Neuronal stem cell (in vitro differentiated cells): Measurements from ENCODE around the gene APIP.

Experiments
- DNase-seq: peaks from one replicate; pipeline ENCODE4 v3.0.0-alpha.2; 2013; ENCODE audit warnings: low spot score
- H2AFZ ChIP-seq: one replicate; pipeline ENCODE4 v1.6.1; 2013; ENCODE audit warnings: mild to moderate bottlenecking, low read length, inconsistent platforms
- H2AK5ac ChIP-seq: 2 replicates; pipeline ENCODE4 v1.6.1; 2013; ENCODE audit warnings: low read depth, mild to moderate bottlenecking, inconsistent platforms, low read length, moderate library complexity, mixed read lengths
- H2BK120ac ChIP-seq: 2 replicates; pipeline ENCODE4 v1.6.1; 2013; ENCODE audit warnings: low read depth, mild to moderate bottlenecking, inconsistent platforms, low read length, moderate library complexity, mixed read lengths
- H2BK12ac ChIP-seq: one replicate; pipeline ENCODE4 v1.6.1; 2013; ENCODE audit warnings: low read length, inconsistent platforms
- H2BK15ac ChIP-seq: 2 replicates; pipeline ENCODE4 v1.6.1; 2013; ENCODE audit warnings: mild to moderate bottlenecking, low read length, inconsistent platforms, mixed read lengths
- H2BK5ac ChIP-seq: one replicate; pipeline ENCODE4 v1.6.1; 2013; ENCODE audit warnings: inconsistent platforms, mild to moderate bottlenecking, low read length, moderate library complexity
- H3K14ac ChIP-seq: one replicate; pipeline ENCODE4 v1.6.1; 2013; ENCODE audit warnings: low read length, inconsistent platforms
- H3K18ac ChIP-seq: 2 replicates; pipeline ENCODE4 v1.6.1; 2013; ENCODE audit warnings: low read length, inconsistent platforms
- H3K23ac ChIP-seq: 2 replicates; pipeline ENCODE4 v1.6.1; 2013; ENCODE audit warnings: low read depth, mild to moderate bottlenecking, mixed read lengths, low read length, inconsistent platforms; ENCODE audit not compliant: poor library complexity
- H3K27ac ChIP-seq: replicated peaks from 3 replicates; pipeline ENCODE4 v1.5.1; 2013; ENCODE audit warnings: low read length, inconsistent platforms
- H3K27me3 ChIP-seq, 3 experiments: 2 replicates each; pipeline ENCODE4 v1.6.1; 2013; ENCODE audit warnings: low read length in 3 of 3, mild to moderate bottlenecking in 2 of 3, inconsistent platforms in 1 of 3, low read depth in 1 of 3, mixed read lengths in 1 of 3, moderate library complexity in 1 of 3; ENCODE audit not compliant: control insufficient read depth in 3 of 3, insufficient read depth in 3 of 3
- H3K36me3 ChIP-seq, 2 donors: replicated peaks in 1 of 2; 2 replicates each; pipeline ENCODE4 v1.6.1; 2013; ENCODE audit warnings: low read length in 2 of 2; ENCODE audit not compliant: control insufficient read depth in 2 of 2, insufficient read depth in 2 of 2
- H3K4ac ChIP-seq: 2 replicates; pipeline ENCODE4 v1.6.1; 2013; ENCODE audit warnings: inconsistent platforms, mild to moderate bottlenecking, low read length, moderate library complexity
- H3K4me1 ChIP-seq, 2 donors: 1 replicate in 1 of 2; 2 replicates in 1 of 2; pipeline ENCODE4 v1.6.1; 2013; ENCODE audit warnings: low read length in 2 of 2, low read depth in 1 of 2; ENCODE audit not compliant: control insufficient read depth in 2 of 2, insufficient read depth in 1 of 2
- H3K4me2 ChIP-seq: one replicate; pipeline ENCODE4 v1.6.1; 2013; ENCODE audit warnings: mild to moderate bottlenecking, low read length, inconsistent platforms; ENCODE audit not compliant: insufficient read depth, poor library complexity, severe bottlenecking
- H3K4me3 ChIP-seq, 2 donors: 2 replicates each; pipeline ENCODE4 v1.5.1; 2013; ENCODE audit warnings: low read length in 2 of 2, mild to moderate bottlenecking in 2 of 2, inconsistent platforms in 1 of 2, moderate library complexity in 1 of 2
- H3K79me1 ChIP-seq: one replicate; pipeline ENCODE4 v1.6.1; 2013; ENCODE audit warnings: low read depth, mild to moderate bottlenecking, inconsistent platforms, low read length, moderate library complexity
- H3K9ac ChIP-seq: one replicate; pipeline ENCODE4 v1.6.1; 2013; ENCODE audit warnings: mild to moderate bottlenecking, low read depth, low read length, inconsistent platforms; ENCODE audit not compliant: poor library complexity
- H3K9me3 ChIP-seq, 2 donors: replicated peaks in 1 of 2; 2 replicates each; pipeline versions ENCODE3 to v1.6.1; 2013; ENCODE audit warnings: low read length in 2 of 2, mild to moderate bottlenecking in 2 of 2, inconsistent platforms in 1 of 2, low read depth in 1 of 2, mixed read lengths in 1 of 2, moderate library complexity in 1 of 2; ENCODE audit not compliant: control insufficient read depth in 2 of 2, insufficient read depth in 1 of 2
- H4K8ac ChIP-seq: one replicate; pipeline ENCODE4 v1.6.1; 2013; ENCODE audit warnings: low read depth, mild to moderate bottlenecking, inconsistent platforms, low read length, moderate library complexity
- H4K91ac ChIP-seq: one replicate; pipeline ENCODE4 v1.6.1; 2013; ENCODE audit warnings: low read length, low read depth, mild to moderate bottlenecking, inconsistent platforms; ENCODE audit not compliant: poor library complexity
- WGBS, 2 donors: extraction: QIAGEN DNeasy Blood & Tissue Kit; methylation state at CpG; one replicate each; pipeline ENCODE4 v1.1.7; 2013; ENCODE audit warnings: missing lambda C conversion rate in 2 of 2, mixed read lengths in 1 of 2; ENCODE audit not compliant: insufficient read length in 2 of 2, insufficient replicate concordance in 1 of 2; ENCODE audit errors: extremely low coverage in 2 of 2; 5-methylcytosine and 5-hydroxymethylcytosine counted together

The APIP gene

GRCh38 chr11:34909955-34910354 lies 6.2 kb downstream of the APIP start:
- Histone ChIP-seq H3K23ac (no peak overlapping the region), H2AK5ac (no peak overlapping the region), H2BK12ac (no peak overlapping the region), H3K27me3 (no peaks in the 10 kb centered on the region), H3K79me1 (peaks cover 2% of the 10 kb centered on the region), H2BK15ac (no peak overlapping the region), H3K9ac (no peak overlapping the region), H2BK5ac (no peak overlapping the region), H3K9me3 (peaks cover 0 to 11% of the 10 kb centered on the region in 2 donors), H3K14ac (no peak overlapping the region), H2AFZ (no peak overlapping the region), H4K91ac (no peak overlapping the region), H3K4ac (no peak overlapping the region), H3K27ac (no peak overlapping the region), H3K36me3 (peaks cover 0 to 42% of the 10 kb centered on the region in 2 donors), H3K4me1 (peaks cover 0 to under 1% of the 10 kb centered on the region in 2 donors), H3K4me3 (no peak overlapping the region), H3K18ac (no peak overlapping the region), H2BK120ac (no peak overlapping the region), H3K4me2 (no peak overlapping the region), H4K8ac (no peak overlapping the region)
- WGBS, 2 donors: no CpG with 5 or more reads among the region's 4 CpGs
- no peak for DNase-seq

GRCh38 chr11:34909415-34909814 lies 6.8 kb downstream of the APIP start:
- no peak overlapping the region for H2BK120ac ChIP-seq
- peaks cover 2% of the 10 kb centered on the region for H3K79me1 ChIP-seq
- no peak overlapping the region for H3K4me3 ChIP-seq
- no peak overlapping the region for H2BK15ac ChIP-seq
- no peak overlapping the region for H3K4me2 ChIP-seq
- no peak overlapping the region for H2AK5ac ChIP-seq
- H3K4ac ChIP-seq: no peak overlapping the region
- WGBS, 2 donors: no CpG with 5 or more reads among the region's 6 CpGs
- no peak overlapping the region for H2BK5ac ChIP-seq
- no peaks in the 10 kb centered on the region for H3K27me3 ChIP-seq
- H3K9me3 ChIP-seq: peaks cover 0 to 14% of the 10 kb centered on the region in 2 donors
- no peak for DNase-seq
- H3K9ac ChIP-seq: no peak overlapping the region
- no peak overlapping the region for H4K8ac ChIP-seq
- H2BK12ac ChIP-seq: no peak overlapping the region
- no peak overlapping the region for H3K14ac ChIP-seq
- H4K91ac ChIP-seq: no peak overlapping the region
- no peak overlapping the region for H3K23ac ChIP-seq
- no peak overlapping the region for H3K27ac ChIP-seq
- H3K36me3 ChIP-seq: peaks cover 0 to 40% of the 10 kb centered on the region in 2 donors
- H2AFZ ChIP-seq: no peak overlapping the region
- no peak overlapping the region for H3K18ac ChIP-seq
- H3K4me1 ChIP-seq: no peaks in the 10 kb centered on the region

- no peak overlapping the region for H2BK12ac ChIP-seq
- H2BK120ac ChIP-seq: no peak overlapping the region
- no peaks in the 10 kb centered on the region for H3K4me1 ChIP-seq
- no peak overlapping the region for H4K8ac ChIP-seq
- no peak overlapping the region for H2BK5ac ChIP-seq
- no peak overlapping the region for H3K14ac ChIP-seq
- peaks cover 2% of the 10 kb centered on the region for H3K79me1 ChIP-seq
- peaks cover 0 to 29% of the 10 kb centered on the region in 2 donors for H3K36me3 ChIP-seq
- no peak overlapping the region for H2BK15ac ChIP-seq
- no peak overlapping the region for H2AFZ ChIP-seq
- H3K4me2 ChIP-seq: no peak overlapping the region
- H3K18ac ChIP-seq: no peak overlapping the region
- no CpG with 5 or more reads among the region's 3 CpGs for WGBS, 2 donors
- H3K4me3 ChIP-seq: no peak overlapping the region
- no peak overlapping the region for H3K27ac ChIP-seq
- H3K4ac ChIP-seq: no peak overlapping the region
- H3K27me3 ChIP-seq: no peaks in the 10 kb centered on the region
- DNase-seq: no peak
- H4K91ac ChIP-seq: no peak overlapping the region
- H3K9me3 ChIP-seq: peaks cover 0 to 18% of the 10 kb centered on the region in 2 donors
- no peak overlapping the region for H2AK5ac ChIP-seq
- no peak overlapping the region for H3K9ac ChIP-seq
- H3K23ac ChIP-seq: no peak overlapping the region
Measured at GRCh38 chr11:34907934-34908593, 8.1 kb downstream of the APIP start.

GRCh38 chr11:34905666-34906065 lies 10.5 kb downstream of the APIP start:
- no peak for DNase-seq
- Histone ChIP-seq H3K4me2 (no peak overlapping the region), H3K36me3 (peaks cover 0 to 21% of the 10 kb centered on the region in 2 donors), H3K79me1 (peaks cover 2% of the 10 kb centered on the region), H3K9me3 (peaks cover 5 to 41% of the 10 kb centered on the region in 2 donors), H3K23ac (no peak overlapping the region), H2AFZ (no peak overlapping the region), H2BK15ac (no peak overlapping the region), H3K27me3 (no peaks in the 10 kb centered on the region), H4K91ac (no peak overlapping the region), H2AK5ac (no peak overlapping the region), H3K18ac (no peak overlapping the region), H3K9ac (no peak overlapping the region), H3K4ac (no peak overlapping the region), H3K4me3 (no peak overlapping the region), H3K27ac (no peak overlapping the region), H2BK12ac (no peak overlapping the region), H2BK120ac (no peak overlapping the region), H4K8ac (no peak overlapping the region), H2BK5ac (no peak overlapping the region), H3K4me1 (no peaks in the 10 kb centered on the region), H3K14ac (no peak overlapping the region)
- WGBS, 2 donors: no CpG with 5 or more reads among the region's 7 CpGs
